H1 (cell line): ENCODE measurements around the gene SF3B3. TPM values are rescaled to one million over a fixed set of nuclear protein-coding genes. Genes with fewer than 3 reads are reported as not detected.
"Not testable (repeated sequence)": the region's sequence is repeated elsewhere in the genome, so short reads cannot be mapped to it uniquely, and the experiment has no call there.

ENCODE experiments used
- CTCF ChIA-PET: fragments of 300-600 bp; sonication (Branson Sonifier 250); formaldehyde crosslinking; loops from one replicate; lab custom pipeline; 2021; ENCODE audit not compliant: partially characterized antibody; lab: Charles Lee
- POLR2A ChIA-PET: fragments of 300-600 bp; sonication (Branson Sonifier 250); formaldehyde crosslinking; loops from one replicate; lab custom pipeline; 2021; ENCODE audit warnings: inconsistent platforms; ENCODE audit not compliant: partially characterized antibody; lab: Charles Lee
- DNase-seq, 2 experiments: peaks; one replicate each; pipeline versions ENCODE4 v3.0.0 to v3.0.0-alpha.2; 2010 to 2022; ENCODE audit warnings: low spot score in 2 of 2, low read depth in 1 of 2, mixed read lengths in 1 of 2
- FAIRE-seq: peaks from 2 replicates; lab custom pipeline; 2011; peaks lifted over from hg19 to GRCh38; lab: Jason Lieb, UNC
- H2AFZ ChIP-seq: 2 replicates; pipeline ENCODE4 v1.8.1; 2012; ENCODE audit warnings: low read length, inconsistent platforms
- H2AK5ac ChIP-seq: 2 replicates; pipeline ENCODE4 v1.6.1; 2013; ENCODE audit warnings: low read depth, low read length
- H2BK120ac ChIP-seq: replicated peaks from 2 replicates; pipeline ENCODE3; 2013; ENCODE audit warnings: low read depth, low read length, inconsistent platforms
- H2BK12ac ChIP-seq: 2 replicates; pipeline ENCODE4 v1.6.1; 2013; ENCODE audit warnings: low read depth, low read length
- H2BK15ac ChIP-seq: 2 replicates; pipeline ENCODE4 v1.6.1; 2013; ENCODE audit warnings: low read length
- H2BK20ac ChIP-seq: 2 replicates; pipeline ENCODE4 v1.6.1; 2013; ENCODE audit warnings: low read length
- H2BK5ac ChIP-seq: 2 replicates; pipeline ENCODE4 v1.6.1; 2013; ENCODE audit warnings: low read depth, low read length
- H3K14ac ChIP-seq: 2 replicates; pipeline ENCODE4 v1.6.1; 2013; ENCODE audit warnings: inconsistent platforms; ENCODE audit not compliant: insufficient read length
- H3K18ac ChIP-seq: 2 replicates; pipeline ENCODE4 v1.6.1; 2013; ENCODE audit warnings: low read length; ENCODE audit errors: extremely low read depth
- H3K23ac ChIP-seq: 2 replicates; pipeline ENCODE4 v1.6.1; 2013; ENCODE audit warnings: inconsistent platforms; ENCODE audit not compliant: insufficient read length
- H3K23me2 ChIP-seq: 2 replicates; pipeline ENCODE4 v1.6.1; 2013; ENCODE audit warnings: low read depth, low read length
- H3K27ac ChIP-seq: 2 replicates; pipeline ENCODE4 v1.6.1; 2011; ENCODE audit warnings: low read depth, low read length, inconsistent platforms
- H3K27me3 ChIP-seq, 4 experiments: replicated peaks in 1 of 4; 1 replicate in 1 of 4; 2 replicates in 3 of 4; pipeline versions ENCODE4 v1.6.1 to v1.8.1; 2011 to 2013; ENCODE audit warnings: low read length in 3 of 4, mild to moderate bottlenecking in 3 of 4, inconsistent platforms in 2 of 4, mixed read lengths in 2 of 4, moderate library complexity in 1 of 4; ENCODE audit not compliant: control insufficient read depth in 3 of 4, insufficient read depth in 3 of 4; ENCODE audit errors: extremely low read depth in 1 of 4
- H3K36me3 ChIP-seq, 4 experiments: 2 replicates each; pipeline versions ENCODE4 v1.6.1 to v1.8.1; 2011 to 2013; ENCODE audit warnings: mild to moderate bottlenecking in 4 of 4, low read length in 3 of 4, moderate library complexity in 2 of 4, control low read depth in 1 of 4, inconsistent platforms in 1 of 4; ENCODE audit not compliant: insufficient read depth in 4 of 4, control insufficient read depth in 2 of 4
- H3K4ac ChIP-seq: replicated peaks from 2 replicates; pipeline ENCODE3; 2013; ENCODE audit warnings: low read length, low read depth, mixed read lengths, inconsistent platforms; ENCODE audit not compliant: insufficient read length
- H3K4me1 ChIP-seq, 4 experiments: replicated peaks in 1 of 4; 1 replicate in 1 of 4; 2 replicates in 3 of 4; pipeline versions ENCODE4 v1.6.1 to v1.8.1; 2011 to 2013; ENCODE audit warnings: low read length in 3 of 4, inconsistent platforms in 2 of 4, mixed read lengths in 1 of 4; ENCODE audit not compliant: insufficient read depth in 4 of 4, control insufficient read depth in 3 of 4
- H3K4me2 ChIP-seq, 2 experiments: 2 replicates each; pipeline versions ENCODE4 v1.6.1 to v1.8.1; 2011 to 2013; ENCODE audit warnings: low read depth in 2 of 2, low read length in 2 of 2, control low read depth in 1 of 2, inconsistent platforms in 1 of 2, mild to moderate bottlenecking in 1 of 2; ENCODE audit not compliant: insufficient read depth in 1 of 2
- H3K4me3 ChIP-seq, 4 experiments: fragments of 200-600, 300-600 bp in 1 of 4; sonication (generic), shearing (Covaris generic), sonication (Bioruptor Twin) in 1 of 4; 2 replicates each; pipeline versions ENCODE4 v1.5.1 to v1.8.1; 2011 to 2016; ENCODE audit warnings: low read length in 4 of 4, low read depth in 3 of 4, control low read depth in 2 of 4, inconsistent platforms in 2 of 4, mild to moderate bottlenecking in 2 of 4, mixed read lengths in 1 of 4, moderate library complexity in 1 of 4; ENCODE audit not compliant: insufficient read depth in 2 of 4; ENCODE audit errors: extremely low read depth in 1 of 4
- H3K56ac ChIP-seq: replicated peaks from 2 replicates; pipeline ENCODE3; 2013; ENCODE audit warnings: low read depth, mild to moderate bottlenecking, mixed read lengths, low read length, inconsistent platforms; ENCODE audit not compliant: insufficient read length
- H3K79me1 ChIP-seq: 2 replicates; pipeline ENCODE4 v1.6.1; 2013; ENCODE audit warnings: low read depth, low read length, control low read depth
- H3K79me2 ChIP-seq, 2 experiments: 2 replicates each; pipeline versions ENCODE4 v1.6.1 to v1.8.1; 2012 to 2013; ENCODE audit warnings: low read length in 2 of 2, mild to moderate bottlenecking in 2 of 2, inconsistent platforms in 1 of 2; ENCODE audit not compliant: insufficient read depth in 2 of 2, control insufficient read depth in 1 of 2
- H3K9ac ChIP-seq, 4 experiments: replicated peaks in 1 of 4; 1 replicate in 1 of 4; 2 replicates in 3 of 4; pipeline versions ENCODE4 v1.6.1 to v1.8.1; 2011 to 2013; ENCODE audit warnings: low read depth in 3 of 4, low read length in 3 of 4, control low read depth in 2 of 4, mild to moderate bottlenecking in 2 of 4, moderate library complexity in 2 of 4, inconsistent platforms in 1 of 4; ENCODE audit errors: extremely low read depth in 1 of 4
- H3K9me3 ChIP-seq, 2 experiments: 2 replicates each; pipeline versions ENCODE4 v1.6.1 to v1.8.1; 2012 to 2013; ENCODE audit warnings: mild to moderate bottlenecking in 2 of 2, moderate library complexity in 2 of 2, control low read depth in 1 of 2, inconsistent platforms in 1 of 2, low read depth in 1 of 2, low read length in 1 of 2, mixed read lengths in 1 of 2; ENCODE audit not compliant: insufficient read depth in 2 of 2
- H4K20me1 ChIP-seq, 2 experiments: replicated peaks in 1 of 2; 2 replicates each; pipeline versions ENCODE3 to v1.8.1; 2011 to 2013; ENCODE audit warnings: inconsistent platforms in 2 of 2, low read length in 2 of 2, mild to moderate bottlenecking in 1 of 2; ENCODE audit not compliant: insufficient read depth in 2 of 2, control insufficient read depth in 1 of 2
- H4K5ac ChIP-seq: 2 replicates; pipeline ENCODE4 v1.6.1; 2013; ENCODE audit warnings: low read length, low read depth, mixed read lengths, inconsistent platforms; ENCODE audit not compliant: insufficient read length
- H4K8ac ChIP-seq: 2 replicates; pipeline ENCODE4 v1.8.0; 2013; ENCODE audit warnings: mild to moderate bottlenecking, moderate library complexity, low read length, inconsistent platforms; ENCODE audit not compliant: insufficient read depth; ENCODE audit errors: extremely low read depth
- H4K91ac ChIP-seq: replicated peaks from 2 replicates; pipeline ENCODE3; 2013; ENCODE audit warnings: low read length, mixed read lengths, inconsistent platforms; ENCODE audit not compliant: insufficient read length
- WGBS, 2 experiments: shearing (Covaris generic) in 1 of 2; methylation state at CpG; one replicate each; pipeline versions ENCODE4 v1.1.6 to v1.1.7; 2013 to 2015; ENCODE audit warnings: low lambda C conversion rate in 2 of 2, mixed read lengths in 2 of 2, inconsistent platforms in 1 of 2, low coverage in 1 of 2, missing lambda C conversion rate in 1 of 2; ENCODE audit not compliant: insufficient replicate concordance in 2 of 2, insufficient coverage in 1 of 2, insufficient read length in 1 of 2; ENCODE audit errors: extremely low coverage in 1 of 2, missing lambda C conversion rate in 1 of 2; 5-methylcytosine and 5-hydroxymethylcytosine counted together
- polyA plus RNA-seq, 7 experiments: library from polyadenylated mRNA; depleted of rRNA in 3 of 7; stranded (reverse) in 5 of 7; unstranded in 2 of 7; fragments of >200 nt in 5 of 7; fragments of 200-250 nt in 2 of 7; gene quantifications; 1 replicate in 5 of 7; 2 replicates in 1 of 7; 4 replicates in 1 of 7; pipeline versions ENCODE4 v1.2.1 to v1.2.3, GENCODE V29; 2011 to 2013; ENCODE audit warnings: missing spikeins in 2 of 7, mixed read lengths in 2 of 7
- total RNA-seq: library from RNA; stranded (reverse); fragmentation: NEBNext Ultra II Directional; extraction: Animal tissue kit (Norgen Biotek cat#: 25700); gene quantifications from 2 replicates; pipeline ENCODE4 v1.2.1, GENCODE V29; 2021

Gene SF3B3
- total and polyA plus RNA-seq, 2 of the 8 experiments (the other 6 are each of a cell fraction or from before 2014, with no cell fraction given) = 241 to 521 TPM

- H2BK20ac ChIP-seq, H2BK120ac ChIP-seq, H3K23me2 ChIP-seq, H3K27me3 ChIP-seq, H3K79me2 ChIP-seq, H4K8ac ChIP-seq, H3K36me3 ChIP-seq, H3K14ac ChIP-seq, H3K18ac ChIP-seq, H2BK12ac ChIP-seq, H4K91ac ChIP-seq, H4K20me1 ChIP-seq, H3K4ac ChIP-seq, H2AK5ac ChIP-seq, H3K23ac ChIP-seq, H3K9ac ChIP-seq, H2AFZ ChIP-seq, H3K79me1 ChIP-seq, H2BK15ac ChIP-seq, H3K9me3 ChIP-seq, FAIRE-seq, H3K56ac ChIP-seq, H3K4me3 ChIP-seq, H3K4me2 ChIP-seq, DNase-seq, H2BK5ac ChIP-seq, H4K5ac ChIP-seq, H3K4me1 ChIP-seq, H3K27ac ChIP-seq: not testable (repeated sequence)
- 93% methylated on average over 3 of the region's 3 CpGs; no CpG with 5 or more reads in 1 of the 2 experiments for WGBS, 2 experiments
- ChIA-PET CTCF (interaction anchor here (0.7 to 3.2 kb wide), 2 partner anchors 25 to 65 kb away, joined by 5 to 19 read pairs; no protein-coding TSS in a partner anchor), POLR2A (interaction anchor here (0.6 to 5.5 kb wide), 7 partner anchors 9 to 208 kb away, joined by 3 to 37 read pairs (median 8); no protein-coding TSS in a partner anchor)
These were observed 65.8 kb downstream of the SF3B3 start for GRCh38 chr16:70589416-70589815.
